Thoracic aorta (tissue), 2 donors: ENCODE measurements around the gene OXLD1. TPM values are rescaled to one million over a fixed set of nuclear protein-coding genes. Genes with fewer than 3 reads are reported as not detected.

Experiments
- ATAC-seq: fragments of 150-250 bp; one replicate; pipeline ENCODE4 v1.8.0; 2017; ENCODE audit warnings: low read depth; ENCODE audit not compliant: insufficient number of reproducible peaks, low FRiP score
- DNase-seq: peaks from one replicate; pipeline ENCODE4 v3.0.0-alpha.2; 2020; ENCODE audit warnings: low spot score
- H3K27ac ChIP-seq, 2 donors: fragments of 200-600 bp; sonication (generic); 1 replicate in 1 of 2; 2 replicates in 1 of 2; pipeline ENCODE4 v1.5.1; 2016; ENCODE audit warnings: mild to moderate bottlenecking in 2 of 2, moderate library complexity in 2 of 2
- H3K27me3 ChIP-seq: fragments of 200-600 bp; sonication (generic); replicated peaks from 2 replicates; pipeline ENCODE4 v1.6.0; 2016; ENCODE audit warnings: mild to moderate bottlenecking; ENCODE audit not compliant: insufficient read depth
- H3K36me3 ChIP-seq: fragments of 200-600 bp; sonication (generic); one replicate; pipeline ENCODE4 v1.5.1; 2016
- H3K4me1 ChIP-seq, 2 donors: fragments of 200-600 bp; sonication (generic); 1 replicate in 1 of 2; 2 replicates in 1 of 2; pipeline versions ENCODE4 v1.5.1 to v1.6.0; 2016; ENCODE audit warnings: low read depth in 2 of 2, mild to moderate bottlenecking in 1 of 2; ENCODE audit not compliant: control insufficient read depth in 1 of 2
- H3K4me3 ChIP-seq: fragments of 200-600 bp; sonication (generic); 2 replicates; pipeline ENCODE4 v1.5.1; 2016; ENCODE audit warnings: mild to moderate bottlenecking
- H3K9me3 ChIP-seq: fragments of 200-600 bp; sonication (generic); 2 replicates; pipeline ENCODE4 v1.5.1; 2016
- CTCF ChIP-seq: fragments of 200-600 bp; sonication (generic); IDR thresholded peaks from one replicate; pipeline ENCODE4 v1.5.1; 2019; ENCODE audit warnings: antibody characterized with exemption
- total RNA-seq, 2 donors: library from RNA; depleted of rRNA; stranded (reverse); fragments of >200 nt; gene quantifications; one replicate each; pipeline versions ENCODE4 v1.1.0 to v1.2.3, GENCODE V29; 2016

Gene OXLD1
- total RNA-seq, 2 donors from 2014 or later = 13.7 to 33.6 TPM

- Histone ChIP-seq H3K27me3 (peaks cover 3% of the 10 kb centered on the region), H3K4me1 (no peaks in the 10 kb centered on the region), H3K36me3 (no peaks in the 10 kb centered on the region), H3K27ac (no peak overlapping the region), H3K9me3 (no peaks in the 10 kb centered on the region), H3K4me3 (no peak overlapping the region)
- DNase-seq (no peak), ATAC-seq (no peak)
- TF ChIP-seq CTCF = no peak
Measured at GRCh38 chr17:81648707-81649085, 17.7 kb downstream of the OXLD1 start.

- DNase-seq = no peak
- Histone ChIP-seq H3K36me3 (no peaks in the 10 kb centered on the region), H3K27me3 (peaks cover 3% of the 10 kb centered on the region), H3K27ac (no peak overlapping the region), H3K9me3 (no peaks in the 10 kb centered on the region), H3K4me1 (no peaks in the 10 kb centered on the region), H3K4me3 (no peak overlapping the region)
- no peak for ATAC-seq
- no peak for TF ChIP-seq CTCF
Measured at GRCh38 chr17:81648013-81648706, 18.2 kb downstream of the OXLD1 start.

- no peak for TF ChIP-seq CTCF
- Histone ChIP-seq H3K9me3 (no peaks in the 10 kb centered on the region), H3K36me3 (no peaks in the 10 kb centered on the region), H3K4me3 (no peak overlapping the region), H3K4me1 (no peaks in the 10 kb centered on the region), H3K27ac (no peak overlapping the region), H3K27me3 (peaks cover 3% of the 10 kb centered on the region)
- DNase-seq = no peak
- ATAC-seq = no peak
Measured at GRCh38 chr17:81647640-81648012, 18.8 kb downstream of the OXLD1 start.

GRCh38 chr17:81646869-81647600 lies 19.4 kb downstream of the OXLD1 start:
- H3K27me3 ChIP-seq = peaks cover 3% of the 10 kb centered on the region
- no peaks in the 10 kb centered on the region for H3K9me3 ChIP-seq
- H3K4me3 ChIP-seq = no peak overlapping the region
- no peak for TF ChIP-seq CTCF
- H3K36me3 ChIP-seq = no peaks in the 10 kb centered on the region
- no peaks in the 10 kb centered on the region for H3K4me1 ChIP-seq
- no peak for DNase-seq
- no peak overlapping the region for H3K27ac ChIP-seq
- no peak for ATAC-seq

- Histone ChIP-seq H3K4me1 (no peaks in the 10 kb centered on the region), H3K9me3 (no peaks in the 10 kb centered on the region), H3K27ac (no peak overlapping the region), H3K4me3 (no peak overlapping the region), H3K36me3 (no peaks in the 10 kb centered on the region), H3K27me3 (peaks cover 3% of the 10 kb centered on the region)
- ATAC-seq = no peak
- no peak for TF ChIP-seq CTCF
- no peak for DNase-seq
Measured at GRCh38 chr17:81644976-81645952, 21.1 kb downstream of the OXLD1 start.
